Activated CD4-positive, alpha-beta T cell treated with anti-CD3 and anti-CD28 coated beads, Interleukin-2, amount 50 U/mL, for 16 hours (primary cell): ENCODE measurements around the gene THPO.
A peak's percentile ranks its signal among the peaks of the same experiment; 100 is the strongest.

Experiments
- DNase-seq: peaks from one replicate; pipeline ENCODE4 v3.0.0-alpha.2; 2020

Gene THPO

DNA sequence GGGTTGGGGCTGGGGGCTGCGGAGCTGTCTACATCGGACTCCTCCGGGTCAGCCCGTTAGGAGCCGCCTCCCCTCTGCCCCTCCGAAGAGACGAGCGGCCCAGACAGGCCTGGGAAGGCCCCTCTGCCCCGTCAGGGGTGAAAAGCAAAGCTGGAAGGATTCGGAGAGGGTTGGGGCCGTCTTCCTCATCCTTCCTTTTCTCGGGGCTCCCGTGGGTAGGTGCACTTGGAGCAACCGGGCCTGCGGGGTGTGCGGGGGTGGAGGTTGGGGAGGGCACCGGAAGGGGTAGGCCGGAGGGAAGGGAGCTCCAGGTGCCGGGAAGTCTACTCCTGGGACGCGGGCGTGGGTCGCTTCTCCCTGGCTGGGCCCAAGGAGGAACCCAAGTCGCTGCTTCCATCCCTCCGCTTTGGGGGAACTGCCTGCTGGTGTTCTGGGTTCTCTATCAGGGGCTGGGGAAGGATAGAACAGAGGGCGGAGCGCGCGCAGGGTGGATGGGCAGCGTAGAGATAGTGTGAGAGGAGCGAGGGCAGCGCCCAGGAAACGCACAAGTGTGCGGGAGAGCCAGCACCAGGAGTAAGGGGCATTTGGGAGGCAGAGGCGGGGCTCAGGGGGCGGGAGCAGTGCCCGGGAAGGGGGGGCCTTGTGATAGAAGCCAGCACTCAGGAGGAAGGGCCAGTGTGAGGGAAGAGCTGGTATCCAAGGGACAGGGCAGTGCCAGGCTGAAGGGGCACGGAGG, 15.9 kb downstream of the THPO start:
- peak; percentile 41 for DNase-seq

GRCh38 chr3:184361532-184361931, 16.5 kb downstream of the THPO start, which contains the start of the genes CLCN2 and POLR2H:
CLCN2 (minus strand) TSS chr3:184361605; CDS start chr3:184361479, 126 bp downstream.
POLR2H (plus strand) TSS chr3:184361710; CDS start chr3:184363493, 1,783 bp downstream.
- peak; percentile 41 for DNase-seq

DNA sequence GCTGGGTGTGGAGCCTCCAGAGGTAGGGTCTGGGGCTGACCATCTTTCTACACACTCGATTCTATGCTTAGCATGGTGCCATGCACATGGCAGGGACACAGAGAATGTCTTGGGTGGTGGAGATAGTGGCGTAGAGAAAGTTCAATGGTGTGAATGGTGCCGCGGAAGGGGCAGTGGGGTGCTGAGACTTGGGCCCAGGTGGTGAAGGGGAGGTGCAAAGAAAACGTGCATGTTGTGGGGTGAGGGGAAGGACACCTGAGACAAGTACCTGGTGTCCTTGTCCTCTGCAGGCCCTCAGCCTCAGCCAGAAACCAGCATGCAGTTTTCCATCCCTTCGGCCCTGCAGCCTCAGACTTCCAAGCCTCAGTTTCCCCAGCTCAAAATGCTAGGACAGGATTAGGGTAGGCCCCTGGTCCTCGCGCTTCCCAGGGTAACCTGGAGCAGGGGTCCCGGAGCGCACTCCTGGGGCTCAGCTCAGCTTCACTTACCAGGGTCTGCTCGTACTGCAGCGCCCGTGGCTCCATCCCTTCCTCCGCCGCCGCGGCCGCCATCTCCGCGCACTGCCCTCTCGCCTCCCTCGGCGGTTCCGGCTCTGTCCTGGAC, 17.0 kb downstream of the THPO start:
- no peak for DNase-seq

DNA sequence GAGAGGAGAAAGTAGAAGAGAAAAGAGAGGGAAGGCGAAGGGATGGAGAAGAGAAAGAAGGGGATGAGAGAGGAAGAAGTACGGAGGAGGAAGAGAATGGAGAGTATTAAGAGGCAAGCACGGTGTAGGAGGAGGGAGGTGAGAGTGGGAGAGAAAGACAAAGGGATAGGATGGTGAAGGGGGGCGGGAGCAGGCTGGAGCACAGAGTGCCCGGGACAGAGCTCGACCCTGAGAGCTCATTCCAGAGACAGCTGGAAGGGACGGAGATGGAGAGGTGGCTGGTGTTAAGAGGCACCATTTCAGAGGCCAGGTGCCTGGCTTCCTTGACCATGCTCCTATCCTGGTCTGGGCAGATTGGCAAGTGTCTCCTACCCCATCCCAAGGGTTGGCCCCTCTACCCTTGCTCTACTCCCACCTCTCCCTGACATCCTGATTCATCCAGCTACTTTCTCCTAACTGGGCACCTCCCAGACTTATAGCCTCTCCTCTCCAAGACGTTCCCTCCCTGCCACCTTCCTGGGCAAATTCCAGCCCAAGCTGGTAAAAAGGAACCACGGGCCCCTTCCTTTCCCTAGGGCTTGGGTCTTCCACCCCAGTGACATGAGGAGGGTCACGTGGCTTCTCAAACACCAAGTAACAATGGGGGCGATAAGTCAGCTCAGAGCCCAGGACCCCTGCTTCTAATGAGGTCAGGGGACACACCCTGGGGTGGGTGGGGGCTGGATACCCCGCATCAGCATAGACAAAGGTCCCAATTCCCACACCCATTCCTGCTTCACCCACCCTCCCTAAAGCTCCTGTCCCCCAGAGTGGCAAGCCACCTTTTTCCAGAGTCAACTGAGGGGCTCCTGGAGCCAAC, 17.7 kb downstream of the THPO start:
- DNase-seq = no peak

DNA sequence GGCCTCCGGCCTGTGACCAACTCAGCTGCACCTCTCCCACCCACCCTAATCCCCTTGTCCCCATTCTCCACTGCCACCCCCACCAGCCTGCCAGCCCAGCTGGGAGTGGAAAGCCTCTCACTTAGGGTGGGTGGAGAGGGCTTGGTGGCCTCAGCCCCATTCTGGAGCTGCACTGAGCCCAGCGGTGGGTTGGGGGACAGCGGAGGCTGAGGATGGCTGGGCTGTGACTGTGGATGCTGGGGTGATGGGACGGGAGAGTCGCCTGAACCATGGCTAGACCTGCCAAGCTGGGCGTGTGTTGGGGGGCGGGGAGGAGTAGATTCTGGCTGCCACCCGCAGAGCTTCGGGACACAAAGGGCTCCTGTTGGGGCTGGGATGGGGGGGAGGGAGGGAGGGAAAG, 18.4 kb downstream of the THPO start:
- DNase-seq = no peak

DNA sequence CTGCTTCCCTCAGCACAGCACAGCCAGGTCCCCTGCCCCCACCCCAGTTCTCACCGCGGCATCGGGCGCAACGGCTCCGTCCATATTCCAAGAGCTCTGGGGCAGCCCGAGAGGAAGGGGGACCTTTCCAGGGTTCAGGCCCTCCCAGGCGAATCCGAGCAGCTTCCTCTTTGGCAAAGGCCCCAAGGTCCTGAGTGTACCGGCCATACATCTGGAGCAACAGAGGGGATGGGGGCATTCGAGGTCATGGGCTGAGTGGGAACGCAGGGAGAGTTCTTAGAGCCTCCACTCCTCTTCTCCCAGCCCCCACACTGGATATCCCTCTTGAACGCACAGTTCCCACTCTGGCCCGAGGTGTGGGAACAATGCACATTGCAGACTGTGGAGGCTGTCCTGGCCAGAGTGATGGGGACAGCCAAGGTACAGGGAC, 19.1 kb downstream of the THPO start:
- DNase-seq = no peak

- no peak for DNase-seq
These were observed 19.8 kb downstream of the THPO start for GRCh38 chr3:184358124-184358767.

- DNase-seq = no peak
These were observed 20.5 kb downstream of the THPO start for GRCh38 chr3:184357248-184358123.

DNA sequence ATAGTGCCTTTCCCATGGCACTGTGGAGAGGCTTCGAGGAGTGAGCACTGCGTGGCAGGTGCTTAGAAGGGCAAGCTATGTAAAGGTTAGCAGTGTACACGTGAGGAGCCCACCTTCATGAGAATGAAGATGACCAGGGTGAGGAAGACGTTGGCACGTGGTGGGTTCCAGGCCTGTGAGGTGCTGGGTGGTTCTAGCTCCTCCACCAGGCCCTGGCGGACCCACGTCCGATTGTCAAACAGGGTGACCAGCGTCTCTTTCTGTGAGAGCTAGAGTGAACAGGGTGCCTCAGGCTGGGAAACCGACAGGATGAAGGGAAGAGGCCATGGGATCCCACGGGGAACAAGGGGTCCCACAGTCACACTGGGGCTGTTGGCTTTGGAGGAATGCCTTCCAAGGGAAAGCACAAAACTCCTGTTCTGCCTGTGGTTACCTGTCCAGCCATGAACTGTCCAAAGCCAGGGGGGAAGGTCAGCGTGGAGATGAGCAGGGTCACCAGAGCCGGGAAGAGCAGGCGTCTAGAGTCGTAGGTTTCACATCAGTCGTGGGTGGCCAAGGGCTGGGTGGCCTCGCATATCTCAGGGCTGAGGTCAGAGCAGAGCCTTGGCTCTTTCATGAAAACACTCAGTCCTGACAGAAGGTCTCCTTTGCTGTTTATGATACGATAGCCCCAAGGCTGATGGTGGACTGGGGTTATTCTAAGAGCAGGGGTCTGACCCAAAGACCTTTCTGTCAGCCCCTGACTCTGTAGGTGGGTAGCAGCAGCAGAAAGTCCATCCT, 22.6 kb downstream of the THPO start:
- no peak for DNase-seq

DNA sequence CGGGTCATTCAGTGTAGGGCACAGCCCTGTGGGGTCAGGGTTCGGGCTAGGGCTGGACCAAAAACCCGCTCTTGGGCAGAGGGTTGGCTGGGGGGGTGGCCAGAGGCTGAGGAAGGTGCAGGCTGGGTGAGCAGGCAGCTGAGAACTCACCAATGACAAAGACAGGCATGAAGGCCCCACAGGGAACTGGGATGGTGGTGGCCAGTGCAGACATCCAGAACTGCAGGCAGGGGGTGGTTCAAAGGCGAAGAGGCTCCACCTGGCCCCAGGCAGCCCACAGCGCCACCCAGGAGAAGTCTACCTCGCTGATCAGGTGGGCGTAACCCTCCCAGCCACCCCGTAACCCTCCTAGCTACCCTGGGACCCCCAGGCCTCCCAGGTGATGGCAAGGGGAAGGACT, 23.3 kb downstream of the THPO start:
- no peak for DNase-seq

DNA sequence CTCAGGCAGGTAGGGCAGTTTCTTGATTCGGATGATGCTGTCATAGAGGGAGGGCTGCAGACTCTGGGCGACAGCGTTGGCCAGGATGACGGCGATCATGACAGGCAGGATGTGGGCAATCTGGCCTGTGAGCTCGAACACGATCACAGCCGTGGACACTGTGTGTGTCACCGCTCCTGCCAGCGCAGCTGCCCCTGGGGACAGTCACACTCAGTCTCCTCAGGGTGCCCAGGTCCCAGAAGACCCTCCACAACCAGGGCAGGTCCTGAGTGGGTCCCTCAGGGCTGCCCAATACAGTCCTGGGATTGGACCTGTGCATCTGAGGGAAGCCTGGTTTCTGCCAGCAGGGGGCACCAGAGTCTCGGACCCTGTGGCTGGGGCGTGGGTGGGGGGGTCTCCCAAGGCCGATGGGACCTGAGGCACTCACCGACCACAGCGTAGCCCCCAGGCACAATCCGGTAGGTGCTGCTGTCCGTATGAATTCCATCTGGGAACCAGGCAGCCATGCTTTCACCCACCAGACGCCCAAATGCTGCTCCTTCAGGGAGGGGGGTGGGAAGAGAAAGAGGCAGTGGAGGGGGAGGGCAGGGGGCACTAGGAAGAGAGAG, 23.8 kb downstream of the THPO start:
- DNase-seq = peak; percentile 60

- no peak for DNase-seq
These were observed 24.5 kb downstream of the THPO start for GRCh38 chr3:184353546-184353941.

- DNase-seq = no peak
These were observed 25.0 kb downstream of the THPO start for GRCh38 chr3:184352897-184353545.

DNA sequence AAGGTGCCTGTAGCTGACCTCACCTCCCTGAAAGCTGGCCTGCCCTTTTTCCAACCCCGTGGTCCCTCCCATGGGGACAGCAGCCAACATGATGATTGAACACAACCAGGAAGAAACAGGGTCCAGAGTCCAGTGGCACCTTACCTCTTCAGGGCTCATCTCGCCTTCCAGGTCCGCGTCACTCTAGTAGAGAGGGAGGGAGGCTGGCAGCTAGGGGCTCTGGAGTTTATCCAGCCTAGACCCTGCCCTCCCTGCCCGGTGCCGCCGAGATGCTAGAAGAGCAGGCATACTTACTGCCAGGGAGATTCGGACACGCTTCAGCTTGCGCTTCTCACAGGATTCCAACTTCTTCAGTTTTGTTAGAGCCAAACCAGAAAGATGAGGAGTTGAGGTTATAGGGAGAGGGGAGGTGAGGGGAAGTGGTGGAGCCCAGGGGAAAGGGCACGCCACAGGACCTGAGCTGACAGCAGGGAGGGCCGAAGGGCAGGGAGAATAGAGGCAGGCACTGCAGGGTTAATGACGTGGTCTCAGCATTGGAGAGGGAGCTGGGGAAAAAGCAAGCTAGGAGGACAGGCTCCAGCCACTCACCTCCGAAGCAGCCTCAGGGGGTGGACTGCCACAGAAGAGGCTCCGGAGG, 25.7 kb downstream of the THPO start:
- DNase-seq = no peak

DNA sequence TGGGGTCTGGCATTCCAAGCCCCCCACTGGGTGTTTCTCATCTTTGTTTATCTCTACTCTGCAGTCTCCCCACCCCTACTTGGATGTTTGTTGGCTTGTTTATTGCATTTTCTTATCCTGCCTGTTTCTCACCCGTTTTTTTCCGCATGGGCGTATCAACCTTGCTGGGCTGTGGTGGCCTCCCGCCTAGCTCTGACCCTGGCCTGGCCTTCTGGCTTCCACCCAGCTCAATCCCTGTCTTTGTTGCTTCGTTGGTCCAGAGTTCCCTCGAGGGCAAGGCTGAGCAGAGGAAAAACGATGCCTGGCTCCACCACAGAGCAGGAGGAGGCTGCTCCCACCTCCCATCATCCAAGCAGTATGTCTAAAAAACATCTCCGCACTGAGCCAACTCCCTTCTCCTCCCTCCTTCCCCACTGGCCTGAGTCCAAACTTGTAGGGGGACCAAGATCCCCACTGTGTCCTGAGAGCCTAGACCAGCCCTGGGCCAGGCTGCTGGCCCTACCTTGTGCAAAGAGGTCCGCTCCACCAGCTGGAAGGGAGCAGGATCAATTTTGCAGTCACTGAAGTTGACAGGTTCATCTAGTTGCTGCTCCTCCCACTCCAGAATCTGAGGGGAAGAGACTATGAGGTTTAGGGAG, 26.4 kb downstream of the THPO start:
- DNase-seq = no peak

- no peak for DNase-seq
These were observed 27.4 kb downstream of the THPO start for GRCh38 chr3:184350618-184351017.

DNA sequence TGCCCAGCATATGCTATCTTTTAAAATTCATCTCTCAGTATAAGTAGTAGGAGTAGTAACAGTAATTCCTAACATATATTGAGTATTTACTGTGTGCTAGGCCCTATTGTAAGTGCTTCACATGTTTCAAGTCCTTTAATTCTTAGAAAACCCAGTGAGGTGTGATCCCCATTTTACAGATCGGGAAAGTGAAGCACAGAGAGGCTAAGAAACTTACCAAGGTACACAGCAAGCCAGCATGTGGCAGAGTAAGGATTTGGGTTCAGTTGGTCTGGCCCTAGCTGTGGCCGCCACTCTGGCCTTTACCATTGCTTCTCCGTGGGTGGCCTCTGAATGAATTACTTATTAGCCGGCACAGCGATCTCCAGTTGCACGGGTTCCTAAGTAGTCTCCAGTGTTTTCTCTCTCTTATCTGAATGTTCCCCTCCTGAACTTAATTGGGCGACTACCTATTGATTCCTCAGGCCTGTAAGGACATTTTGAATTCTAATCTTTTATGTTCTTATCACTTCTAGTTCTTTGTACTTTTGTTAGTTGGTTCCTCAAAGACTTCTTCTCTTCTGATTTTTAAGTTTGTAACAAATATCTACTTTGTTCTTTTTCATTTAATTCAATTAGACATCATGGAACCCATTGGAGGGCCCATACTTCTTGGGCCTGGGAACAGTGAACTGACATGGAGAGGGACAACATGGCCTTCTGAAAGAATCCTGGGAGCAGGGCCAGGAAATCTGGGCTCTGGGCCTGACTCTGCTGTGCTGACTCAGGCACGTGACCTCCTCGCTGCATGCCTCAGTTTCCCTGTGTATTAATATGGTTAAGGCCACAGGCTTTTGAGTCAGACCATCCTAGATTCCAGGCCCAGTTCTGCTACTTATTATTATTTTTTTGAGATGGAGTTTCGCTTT, 28.2 kb downstream of the THPO start:
- DNase-seq = no peak

DNA sequence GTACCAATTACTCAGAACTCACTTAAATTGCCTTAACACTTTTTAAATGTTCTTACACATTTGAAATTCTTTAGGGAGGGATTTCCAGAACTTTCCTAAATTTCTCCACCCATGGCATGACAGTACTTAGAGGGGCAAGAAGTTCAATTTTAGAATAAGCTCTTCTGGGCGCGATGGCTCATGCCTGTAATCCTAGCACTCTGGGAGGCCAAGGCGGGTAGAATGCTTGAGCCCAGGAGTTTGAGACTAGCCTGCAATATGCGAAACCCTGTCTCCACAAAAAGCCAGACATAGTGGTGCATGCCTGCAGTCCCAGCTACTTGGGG, 30.0 kb downstream of the THPO start:
- DNase-seq = no peak
